Activated naive CD8-positive, alpha-beta T cell treated with anti-CD3 and anti-CD28 coated beads, Interleukin-2, amount 50 U/mL, for 24 hours (primary cell): ENCODE measurements around the gene TDP2.
"Not testable (repeated sequence)": the region's sequence is repeated elsewhere in the genome, so short reads cannot be mapped to it uniquely, and the experiment has no call there.

Experiments used
- ATAC-seq: fragments of 150-1000 bp; cut with Tn5 transposase; one replicate; pipeline ENCODE4 v1.10.0; 2021
- DNase-seq: peaks from one replicate; pipeline ENCODE4 v3.0.0; 2021
- H3K27ac Mint-ChIP-seq: one replicate; pipeline ENCODE4 v1.8.0; 2021; ENCODE audit warnings: mild to moderate bottlenecking, mixed read lengths
- H3K27me3 Mint-ChIP-seq: one replicate; pipeline ENCODE4 v1.8.0; 2021; ENCODE audit warnings: mixed read lengths
- H3K36me3 Mint-ChIP-seq: one replicate; pipeline ENCODE4 v1.8.0; 2021; ENCODE audit warnings: low read depth, mixed read lengths
- H3K4me1 Mint-ChIP-seq: one replicate; pipeline ENCODE4 v1.8.0; 2021; ENCODE audit warnings: mixed read lengths
- H3K4me3 Mint-ChIP-seq: one replicate; pipeline ENCODE4 v1.8.0; 2021; ENCODE audit warnings: mild to moderate bottlenecking, moderate library complexity, mixed read lengths
- H3K9me3 Mint-ChIP-seq: one replicate; pipeline ENCODE4 v1.8.0; 2021; ENCODE audit warnings: mixed read lengths

TDP2 gene

DNA sequence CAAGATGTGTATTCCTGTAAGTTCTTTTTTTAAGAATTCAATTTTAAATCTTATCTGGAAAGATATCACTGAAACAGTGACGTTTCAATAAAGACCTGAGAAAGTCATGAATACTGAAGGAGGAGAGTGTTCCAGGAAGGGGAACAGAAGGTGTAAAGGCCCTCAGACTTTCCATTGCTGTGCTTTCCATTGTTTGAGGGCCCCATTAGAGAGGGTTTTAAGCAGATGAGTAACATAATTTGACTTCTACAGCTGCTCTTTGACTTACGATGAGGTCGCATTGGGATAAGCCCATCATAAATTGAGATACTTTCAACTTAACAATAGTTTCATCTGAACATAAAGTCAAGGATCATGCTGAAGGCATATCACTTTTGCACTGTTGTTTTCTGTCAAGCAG is 24.9 kb upstream of the TDP2 start:
- Mint-ChIP-seq H3K4me1 (peaks cover 33% of the 10 kb centered on the region), H3K36me3 (peaks cover 3% of the 10 kb centered on the region), H3K27ac (peak overlapping the region; percentile 7), H3K9me3 (no peaks in the 10 kb centered on the region), H3K4me3 (no peak overlapping the region), H3K27me3 (no peaks in the 10 kb centered on the region)
- ATAC-seq: peak; percentile 81
- no peak for DNase-seq

DNA sequence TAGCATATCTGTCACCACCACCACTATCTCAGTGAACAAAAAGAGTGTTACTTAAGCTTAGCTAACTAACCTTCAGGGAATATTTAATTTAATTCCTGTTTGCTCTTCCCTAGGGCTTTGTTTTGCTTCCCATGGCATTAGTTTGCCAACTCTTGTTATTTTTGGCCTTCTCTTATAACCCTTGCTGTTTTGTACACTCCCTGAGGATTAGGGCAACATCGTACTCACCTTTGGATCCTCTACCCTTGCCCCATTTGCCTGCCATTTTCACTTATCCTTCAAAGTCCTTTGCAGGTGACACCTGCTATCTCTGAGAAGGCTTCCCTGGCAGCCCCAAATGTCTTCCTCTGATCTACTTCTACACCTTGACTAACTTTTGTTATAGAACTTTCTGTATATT is 23.9 kb upstream of the TDP2 start:
- ATAC-seq (no peak), DNase-seq (no peak)
- H3K27me3 Mint-ChIP-seq: no peaks in the 10 kb centered on the region
- H3K27ac Mint-ChIP-seq: no peak overlapping the region
- peaks cover 23% of the 10 kb centered on the region for H3K4me1 Mint-ChIP-seq
- H3K9me3 Mint-ChIP-seq: no peaks in the 10 kb centered on the region
- H3K36me3 Mint-ChIP-seq: peaks cover 3% of the 10 kb centered on the region
- no peak overlapping the region for H3K4me3 Mint-ChIP-seq

GRCh38 chr6:24689964-24690363 is 23.3 kb upstream of the TDP2 start:
- DNase-seq: no peak

DNA sequence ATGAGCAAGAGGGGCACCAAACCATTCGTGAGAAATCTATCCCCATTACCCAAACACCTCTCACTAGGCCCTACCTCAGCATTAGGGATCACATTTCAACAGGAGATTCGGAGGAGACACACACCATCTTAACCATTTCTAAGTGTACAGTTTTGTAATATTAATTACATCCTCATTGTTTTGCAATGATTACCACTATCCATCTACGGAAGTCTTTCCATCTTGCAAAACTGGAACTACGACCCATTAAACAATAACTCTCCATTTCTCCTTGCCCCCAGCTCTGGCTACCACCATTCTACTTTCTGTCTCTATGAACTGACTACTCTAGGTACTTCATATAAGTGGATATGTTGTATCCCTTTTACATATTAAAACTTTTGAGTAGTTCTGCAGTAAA is 20.2 kb upstream of the TDP2 start:
- H3K4me1 Mint-ChIP-seq: peaks cover 11% of the 10 kb centered on the region
- H3K27me3 Mint-ChIP-seq: no peaks in the 10 kb centered on the region
- no peaks in the 10 kb centered on the region for H3K9me3 Mint-ChIP-seq
- ATAC-seq (no peak), DNase-seq (no peak)
- H3K27ac Mint-ChIP-seq: no peak overlapping the region
- no peak overlapping the region for H3K4me3 Mint-ChIP-seq
- peaks cover 3% of the 10 kb centered on the region for H3K36me3 Mint-ChIP-seq

More at GRCh38 chr6:24689964-24690363, 23.3 kb upstream of the TDP2 start:
- no peaks in the 10 kb centered on the region for H3K9me3 Mint-ChIP-seq
- H3K36me3 Mint-ChIP-seq: peaks cover 3% of the 10 kb centered on the region
- H3K4me3 Mint-ChIP-seq: no peak overlapping the region
- H3K27ac Mint-ChIP-seq: no peak overlapping the region
- H3K4me1 Mint-ChIP-seq: peaks cover 21% of the 10 kb centered on the region
- H3K27me3 Mint-ChIP-seq: no peaks in the 10 kb centered on the region
- no peak for ATAC-seq

DNA sequence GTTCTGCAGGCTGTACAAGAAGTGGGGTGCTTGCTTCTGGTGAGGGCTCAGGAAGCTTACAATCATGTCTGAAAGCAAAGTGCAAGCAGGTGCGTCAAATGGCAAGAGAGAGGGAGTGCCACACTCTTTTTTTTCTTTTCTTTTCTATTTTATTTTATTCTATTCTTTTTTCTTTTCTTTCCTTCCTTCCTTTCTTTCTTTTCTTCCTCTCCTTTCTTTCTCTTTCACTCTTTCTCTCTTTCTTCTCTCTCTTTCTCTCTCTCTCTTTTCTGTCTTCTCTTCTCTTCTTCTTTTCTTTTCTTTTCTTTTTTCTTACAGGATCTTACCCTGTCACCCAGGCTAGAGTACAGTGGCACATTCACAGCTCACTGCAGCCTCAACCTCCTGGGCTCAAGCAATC is 19.7 kb upstream of the TDP2 start:
- H3K27me3 Mint-ChIP-seq: no peaks in the 10 kb centered on the region

GRCh38 chr6:24683297-24684296 is 16.9 kb upstream of the TDP2 start:
- Mint-ChIP-seq H3K27ac (no peak overlapping the region), H3K9me3 (no peaks in the 10 kb centered on the region), H3K4me1 (no peaks in the 10 kb centered on the region), H3K4me3 (no peak overlapping the region), H3K36me3 (peaks cover 3% of the 10 kb centered on the region), H3K27me3 (no peaks in the 10 kb centered on the region)
- DNase-seq: no peak
- no peak for ATAC-seq

More for the DNA sequence above, 19.7 kb upstream of the TDP2 start:
- no peak for ATAC-seq
- H3K36me3 Mint-ChIP-seq: peaks cover 3% of the 10 kb centered on the region
- H3K4me1 Mint-ChIP-seq: peaks cover 6% of the 10 kb centered on the region
- H3K27ac Mint-ChIP-seq: no peak overlapping the region
- DNase-seq: no peak
- H3K9me3 Mint-ChIP-seq: no peaks in the 10 kb centered on the region
- H3K4me3 Mint-ChIP-seq: no peak overlapping the region

- H3K36me3 Mint-ChIP-seq: peaks cover under 1% of the 10 kb centered on the region
- H3K9me3 Mint-ChIP-seq: no peaks in the 10 kb centered on the region
- H3K27ac Mint-ChIP-seq: no peak overlapping the region
- DNase-seq (no peak), ATAC-seq (no peak)
- H3K27me3 Mint-ChIP-seq: no peaks in the 10 kb centered on the region
- no peak overlapping the region for H3K4me3 Mint-ChIP-seq
- no peaks in the 10 kb centered on the region for H3K4me1 Mint-ChIP-seq
These were observed 13.9 kb upstream of the TDP2 start for GRCh38 chr6:24680582-24680981.

DNA sequence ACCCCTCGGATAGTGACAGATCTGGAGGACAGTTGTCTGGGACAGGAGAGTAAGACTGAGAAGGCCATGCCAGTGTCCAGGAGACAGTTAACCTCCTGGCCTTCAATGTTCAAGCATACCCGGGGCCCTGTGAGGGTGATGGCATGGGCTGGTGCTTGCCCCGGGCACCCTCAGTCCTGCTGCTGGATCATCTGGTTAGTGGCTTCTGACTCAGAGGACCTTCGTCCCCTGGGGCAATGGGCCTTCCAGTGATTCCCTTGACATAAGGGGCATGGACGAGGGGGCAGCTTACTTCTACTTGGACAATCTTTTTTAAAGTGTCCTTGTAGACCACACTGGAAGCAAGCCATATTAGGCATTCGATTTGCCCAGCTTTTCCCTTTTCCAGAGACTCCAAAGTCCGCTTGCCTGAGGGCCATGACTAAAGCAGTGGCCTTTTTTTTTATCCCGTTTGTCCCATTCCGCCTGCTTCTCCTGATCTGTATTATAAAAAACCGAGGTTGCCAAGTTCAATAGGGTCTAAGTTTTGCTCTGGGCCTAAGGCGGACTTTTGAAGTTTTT is 12.2 kb upstream of the TDP2 start:
- H3K36me3 Mint-ChIP-seq, H3K27ac Mint-ChIP-seq, H3K27me3 Mint-ChIP-seq, H3K9me3 Mint-ChIP-seq, ATAC-seq, H3K4me1 Mint-ChIP-seq, DNase-seq, H3K4me3 Mint-ChIP-seq: not testable (repeated sequence)

GRCh38 chr6:24673625-24674024 is 6.9 kb upstream of the TDP2 start:
- H3K27ac Mint-ChIP-seq: no peak overlapping the region
- no peak for DNase-seq
- peaks cover 4% of the 10 kb centered on the region for H3K4me1 Mint-ChIP-seq
- peaks cover 37% of the 10 kb centered on the region for H3K36me3 Mint-ChIP-seq
- peaks cover 21% of the 10 kb centered on the region for H3K9me3 Mint-ChIP-seq
- ATAC-seq: no peak
- H3K27me3 Mint-ChIP-seq: no peaks in the 10 kb centered on the region
- no peak overlapping the region for H3K4me3 Mint-ChIP-seq

DNA sequence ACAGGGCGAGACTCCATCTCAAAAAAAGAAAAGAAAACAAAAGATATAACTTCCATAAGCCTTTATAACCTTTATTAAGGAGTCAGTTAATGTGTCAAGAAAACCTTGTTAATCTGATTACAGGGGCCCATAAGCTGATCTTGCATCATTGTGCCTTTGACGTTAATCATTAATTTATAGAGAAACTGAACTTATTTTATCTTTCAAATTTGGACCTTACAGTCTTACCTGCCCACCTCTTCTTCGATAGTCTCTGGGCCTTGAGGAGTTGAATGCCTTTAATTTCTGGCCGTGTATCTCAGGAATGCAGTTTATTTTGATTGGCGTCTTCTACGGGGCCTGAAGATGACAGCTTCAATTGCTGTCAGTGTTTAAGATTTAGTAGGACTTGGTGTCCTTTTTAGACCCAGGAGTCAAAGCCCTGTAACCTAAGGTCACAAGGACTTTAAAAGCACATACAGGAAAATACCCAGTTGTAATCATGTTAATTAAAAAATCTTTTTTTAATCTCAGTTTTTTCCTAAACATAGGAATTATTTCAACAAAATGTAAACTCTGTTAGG is 6.0 kb upstream of the TDP2 start:
- H3K27ac Mint-ChIP-seq: no peak overlapping the region
- peaks cover 37% of the 10 kb centered on the region for H3K36me3 Mint-ChIP-seq
- no peak for DNase-seq
- ATAC-seq: no peak
- H3K27me3 Mint-ChIP-seq: no peaks in the 10 kb centered on the region
- peaks cover 21% of the 10 kb centered on the region for H3K9me3 Mint-ChIP-seq
- H3K4me3 Mint-ChIP-seq: no peak overlapping the region
- H3K4me1 Mint-ChIP-seq: peaks cover 13% of the 10 kb centered on the region

DNA sequence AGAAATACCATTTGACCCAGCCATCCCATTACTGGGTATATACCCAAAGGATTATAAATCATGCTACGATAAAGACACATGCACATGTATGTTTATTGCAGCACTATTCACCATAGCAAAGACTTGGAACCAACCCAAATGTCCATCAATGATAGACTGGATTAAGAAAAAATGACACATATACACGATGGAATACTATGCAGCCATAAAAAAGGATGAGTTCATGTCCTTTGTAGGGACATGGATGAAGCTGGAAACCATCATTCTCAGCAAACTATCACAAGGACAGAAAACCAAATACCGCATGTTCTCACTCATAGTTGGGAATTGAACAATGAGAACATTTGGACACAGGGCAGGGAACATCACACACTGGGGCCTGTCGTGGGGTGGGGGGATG is 4.4 kb upstream of the TDP2 start:
- Mint-ChIP-seq H3K4me1 (peaks cover 29% of the 10 kb centered on the region), H3K9me3 (peaks cover 21% of the 10 kb centered on the region), H3K36me3 (peaks cover 40% of the 10 kb centered on the region)
- not testable (repeated sequence) for H3K4me3 Mint-ChIP-seq, DNase-seq, H3K27me3 Mint-ChIP-seq, H3K27ac Mint-ChIP-seq, ATAC-seq

- not testable (repeated sequence) for H3K27ac Mint-ChIP-seq, H3K27me3 Mint-ChIP-seq, H3K4me3 Mint-ChIP-seq, ATAC-seq, DNase-seq
- Mint-ChIP-seq H3K36me3 (peaks cover 40% of the 10 kb centered on the region), H3K9me3 (peaks cover 21% of the 10 kb centered on the region), H3K4me1 (peaks cover 33% of the 10 kb centered on the region)
These were observed 3.8 kb upstream of the TDP2 start for GRCh38 chr6:24670492-24670891.

GRCh38 chr6:24668997-24669361 is 2.3 kb upstream of the TDP2 start:
- no peak for ATAC-seq
- Mint-ChIP-seq H3K4me1 (peaks cover 47% of the 10 kb centered on the region), H3K9me3 (peaks cover 21% of the 10 kb centered on the region), H3K27me3 (no peaks in the 10 kb centered on the region), H3K27ac (no peak overlapping the region), H3K36me3 (peaks cover 44% of the 10 kb centered on the region), H3K4me3 (peak overlapping the region; percentile 21)
- DNase-seq: no peak

DNA sequence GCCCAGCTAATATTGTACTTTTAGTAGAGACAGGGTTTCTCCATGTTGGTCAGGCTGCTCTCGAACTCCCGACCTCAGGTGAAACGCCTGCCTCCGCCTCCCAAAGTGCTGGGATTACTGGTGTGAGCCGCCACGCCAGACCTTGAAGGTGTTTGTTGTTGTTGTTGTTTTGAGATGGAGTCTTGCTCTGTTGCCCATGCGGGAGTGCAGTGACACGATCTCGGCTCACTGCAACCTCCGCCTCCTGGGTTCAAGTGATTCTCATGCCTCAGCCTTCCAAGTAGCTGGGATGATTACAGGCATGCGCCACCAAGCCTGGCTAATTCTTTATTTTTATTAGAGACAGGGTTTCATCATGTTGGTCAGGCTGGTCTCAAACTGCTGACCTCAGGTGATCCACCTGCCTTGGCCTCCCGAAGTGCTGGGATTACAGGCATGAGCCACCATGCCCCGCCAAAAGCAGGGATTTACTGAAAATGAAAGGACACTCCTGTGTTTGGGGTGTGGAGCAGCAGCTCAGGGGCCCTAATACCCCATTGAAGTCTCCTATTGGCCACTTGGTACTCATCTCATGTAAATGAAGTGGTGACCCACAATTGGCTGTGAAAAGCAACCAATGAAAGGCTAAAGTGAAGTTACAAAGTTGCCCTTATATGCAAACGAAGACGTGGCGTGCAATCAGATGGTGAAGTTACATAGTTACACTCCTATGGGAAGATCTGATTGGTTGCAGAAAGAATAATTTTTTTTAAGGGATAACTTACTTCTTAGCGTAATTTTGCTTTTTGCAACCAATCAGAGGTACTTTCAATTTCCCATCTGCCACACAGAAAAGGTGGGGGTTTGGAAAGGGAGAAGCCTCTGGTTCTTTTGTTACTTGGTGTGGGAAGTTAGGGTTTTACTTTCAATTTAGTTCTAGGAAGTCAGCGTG is 1.6 kb upstream of the TDP2 start:
- DNase-seq, H3K27me3 Mint-ChIP-seq, ATAC-seq: not testable (repeated sequence)
- H3K4me3 Mint-ChIP-seq: peak overlapping the region; percentile 99
- peaks cover 21% of the 10 kb centered on the region for H3K9me3 Mint-ChIP-seq
- H3K27ac Mint-ChIP-seq: peak overlapping the region; percentile 97
- peaks cover 49% of the 10 kb centered on the region for H3K36me3 Mint-ChIP-seq
- H3K4me1 Mint-ChIP-seq: peaks cover 52% of the 10 kb centered on the region
